ENCODE results near the gene POLE3.
A peak's percentile ranks its signal among the peaks of the same experiment; 100 is the strongest.
"Not testable (repeated sequence)": the region's sequence is repeated elsewhere in the genome, so short reads cannot be mapped to it uniquely, and the experiment has no call there.

The POLE3 gene, protein sequence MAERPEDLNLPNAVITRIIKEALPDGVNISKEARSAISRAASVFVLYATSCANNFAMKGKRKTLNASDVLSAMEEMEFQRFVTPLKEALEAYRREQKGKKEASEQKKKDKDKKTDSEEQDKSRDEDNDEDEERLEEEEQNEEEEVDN

DNA sequence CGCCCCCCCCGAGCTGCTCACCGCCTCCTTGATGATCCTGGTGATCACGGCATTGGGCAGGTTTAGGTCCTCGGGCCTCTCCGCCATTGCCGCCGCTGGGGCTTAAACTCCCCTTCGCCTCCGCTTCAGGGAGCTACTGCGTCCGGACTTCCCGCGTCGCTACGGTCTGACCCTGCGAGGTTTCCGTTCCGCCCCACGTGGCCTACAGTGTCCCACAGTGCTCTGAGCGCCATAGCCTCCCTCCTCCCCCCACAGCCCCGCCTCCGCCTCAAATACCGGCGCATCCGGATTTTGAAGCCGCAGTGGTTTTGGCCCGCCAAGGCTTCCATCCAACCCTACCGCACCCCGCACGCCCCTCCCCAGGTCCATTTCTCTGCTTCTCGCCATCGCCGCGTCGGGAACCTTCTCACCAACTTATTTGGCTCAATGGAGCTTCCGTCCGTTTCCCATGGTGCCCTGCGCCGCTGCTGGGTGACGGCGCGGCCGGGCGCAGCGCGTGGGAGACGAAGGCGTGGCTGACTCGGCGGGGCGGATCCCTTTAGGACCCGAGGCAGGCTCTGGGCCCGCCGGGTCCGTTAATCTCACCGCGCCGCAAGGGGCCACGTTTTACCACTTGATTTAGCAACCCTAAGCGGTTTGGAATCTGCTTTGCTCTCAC is at the start of gene POLE3, which contains the start of gene C9orf43:
TSS of gene POLE3 (minus strand) at position 469 of the 658 bp plus-strand sequence. CDS start at position 87, 382 bp downstream.
TSS of gene C9orf43 (plus strand) at position 541 of the 658 bp plus-strand sequence. CDS start 2,747 bp downstream, outside the sequence.
- peak; percentile 87 to 91 for DNase-seq (ENCODE audit: low read depth in 2 of 2)

DNA sequence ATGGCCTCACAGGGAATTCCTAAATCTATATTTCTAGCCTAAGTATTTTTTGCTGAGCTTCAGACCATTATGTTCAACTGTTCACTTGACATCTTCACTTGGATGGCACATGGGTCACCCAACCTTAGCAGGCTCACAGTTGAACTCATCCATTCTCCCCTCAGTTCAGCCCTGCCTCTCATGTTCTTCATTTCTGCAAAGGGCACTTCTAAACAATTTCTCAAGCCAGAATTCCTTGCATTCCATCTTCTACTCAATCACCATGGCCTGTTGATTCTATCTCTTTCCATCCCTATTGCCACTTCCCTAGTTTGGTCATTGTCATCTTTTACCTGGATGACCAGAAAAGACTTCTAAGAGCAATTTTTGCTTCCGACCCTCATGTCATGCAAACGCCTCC is 45.8 kb upstream of the POLE3 start:
- no peak for DNase-seq (ENCODE audit: low read depth in 2 of 2)

DNA sequence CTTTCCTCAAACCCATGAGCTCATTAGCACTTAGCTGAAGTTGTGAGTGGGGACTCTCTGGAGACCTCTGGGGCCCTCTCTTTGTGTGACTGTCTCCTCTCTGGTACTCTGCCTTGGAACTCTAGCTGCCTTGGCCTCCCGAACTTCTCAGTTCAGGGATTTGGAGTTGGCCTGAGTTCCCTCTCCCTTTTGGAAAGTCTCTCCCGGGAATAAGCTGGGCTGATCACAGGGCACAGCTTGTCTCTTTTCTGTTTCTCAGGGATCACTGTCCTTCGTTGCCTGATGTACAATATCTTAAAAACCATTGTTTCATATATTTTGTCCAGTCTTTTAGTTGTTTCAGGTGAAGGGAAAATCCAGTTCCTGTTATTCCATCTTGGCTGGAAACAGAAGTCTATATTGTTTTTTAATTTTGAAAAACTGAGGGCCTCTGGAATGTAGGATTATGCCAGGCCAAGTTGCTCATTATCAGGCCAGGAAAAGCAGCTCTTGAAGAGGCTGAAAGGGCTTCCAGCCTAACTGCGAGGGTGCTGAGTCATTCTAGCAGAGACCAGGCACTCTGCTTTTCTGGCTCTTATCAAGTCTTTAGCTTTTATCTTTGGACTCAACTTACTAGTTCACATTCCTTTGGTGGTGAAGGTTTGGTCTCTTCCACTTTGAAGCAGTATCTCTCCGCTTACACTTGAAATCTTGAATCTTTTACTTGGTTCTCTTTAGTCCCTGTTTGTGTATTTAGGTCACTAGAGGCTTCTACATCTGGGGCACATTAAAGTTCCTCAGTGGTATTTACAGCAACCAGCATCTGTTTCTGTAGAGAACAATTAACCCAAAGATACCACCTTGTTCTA is 44.7 kb upstream of the POLE3 start:
- DNase-seq (ENCODE audit: low read depth in 2 of 2), result no peak

DNA sequence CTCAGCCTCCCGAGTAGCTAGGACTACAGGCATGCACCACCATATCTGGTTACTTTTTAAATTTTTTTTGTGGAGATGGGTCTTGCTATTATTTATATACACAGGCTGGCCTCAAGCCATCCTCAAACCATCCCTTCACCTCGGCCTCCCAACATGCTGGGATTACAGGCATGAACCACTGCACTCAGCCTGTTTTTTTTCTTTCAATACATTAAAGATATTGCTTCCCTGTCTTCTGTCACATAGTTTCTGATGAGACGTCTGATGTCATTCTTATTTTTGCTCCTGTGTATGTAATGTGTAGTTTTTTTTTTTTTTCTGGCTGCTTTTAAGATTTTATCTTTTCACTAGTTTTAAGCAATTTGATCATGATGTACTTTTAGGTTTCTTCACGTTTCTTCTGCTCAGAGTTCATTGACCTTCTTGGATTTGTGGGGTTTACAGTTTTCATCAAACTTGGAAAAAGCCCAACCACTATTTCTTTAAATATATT is 41.7 kb upstream of the POLE3 start:
- no peak for DNase-seq (ENCODE audit: low read depth in 2 of 2)

DNA sequence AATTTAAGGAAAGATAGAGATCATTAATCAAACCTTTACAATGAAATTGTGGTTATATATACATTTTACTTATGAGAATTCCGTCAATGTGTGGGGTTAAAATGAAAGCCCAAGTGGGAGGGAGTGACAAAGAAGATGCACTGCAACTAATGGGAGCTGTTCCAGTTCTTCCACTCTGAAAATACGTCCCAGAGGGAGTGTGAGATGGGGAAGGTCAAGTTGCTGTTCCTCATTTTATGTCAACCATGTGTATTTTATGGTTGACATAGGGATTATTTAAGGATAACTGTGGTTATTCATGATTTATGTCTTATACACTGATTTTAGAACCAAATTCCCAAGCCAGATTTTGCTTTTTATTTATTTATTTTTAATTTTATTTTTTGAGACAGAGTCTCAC is 38.9 kb upstream of the POLE3 start:
- DNase-seq (ENCODE audit: low read depth in 2 of 2), result no peak

DNA sequence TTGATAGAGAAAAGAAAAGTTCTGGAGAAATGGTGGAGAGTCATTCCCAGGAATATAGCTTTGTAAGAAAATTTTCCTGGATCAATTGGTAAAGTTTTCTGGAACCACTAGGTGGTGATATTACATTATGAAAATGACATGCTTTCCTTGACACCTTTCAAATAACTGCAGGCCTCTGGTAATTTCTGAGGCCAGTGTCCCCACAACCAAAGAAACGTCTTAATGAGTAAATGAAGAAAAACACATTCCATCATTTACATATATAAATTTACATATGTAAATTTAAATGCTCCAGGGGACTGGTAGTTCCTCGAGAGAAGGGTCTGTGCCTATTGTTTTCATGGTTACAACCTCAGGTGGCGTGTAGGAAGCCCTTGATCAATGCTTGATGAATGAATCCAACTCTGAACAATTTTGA is 35.9 kb upstream of the POLE3 start:
- no peak for DNase-seq (ENCODE audit: low read depth in 2 of 2)

DNA sequence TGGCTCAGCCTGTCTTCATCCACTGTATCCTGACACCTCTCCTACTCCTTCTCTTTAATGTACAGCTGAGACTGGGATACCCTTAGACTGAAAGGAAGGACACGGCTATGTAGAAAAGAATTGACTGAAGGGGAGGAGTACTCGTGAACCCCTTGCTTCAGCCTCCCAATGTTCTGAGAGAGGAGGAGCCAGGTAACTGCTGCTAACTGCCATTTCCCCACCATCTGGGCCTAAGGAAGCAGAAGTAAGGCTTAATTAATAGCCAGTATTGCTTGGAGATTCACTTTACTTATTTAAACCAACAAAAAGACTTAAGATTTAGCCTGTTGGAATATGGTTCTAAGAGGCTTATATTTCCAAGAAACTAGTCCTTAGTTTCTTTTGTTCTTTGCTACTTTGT is 34.3 kb upstream of the POLE3 start:
- no peak for DNase-seq (ENCODE audit: low read depth in 2 of 2)

DNA sequence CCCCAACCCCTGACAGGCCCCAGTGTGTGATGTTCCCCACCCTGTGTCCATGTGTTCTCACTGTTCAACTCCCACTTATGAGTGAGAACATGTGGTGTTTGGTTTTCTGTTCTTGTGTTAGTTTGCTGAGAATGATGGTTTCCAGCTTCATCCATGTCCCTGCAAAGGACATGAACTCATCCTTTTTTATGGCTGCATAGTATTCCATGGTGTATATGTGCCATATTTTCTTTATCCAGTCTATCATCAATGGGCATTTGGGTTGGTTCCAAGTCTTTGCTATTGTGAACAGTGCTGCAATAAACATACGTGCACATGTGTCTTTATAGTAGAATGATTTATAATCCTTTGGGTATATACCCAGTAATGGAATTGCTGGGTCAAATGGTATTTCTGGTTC is 27.2 kb upstream of the POLE3 start:
- DNase-seq (ENCODE audit: low read depth in 2 of 2), result not testable (repeated sequence)

DNA sequence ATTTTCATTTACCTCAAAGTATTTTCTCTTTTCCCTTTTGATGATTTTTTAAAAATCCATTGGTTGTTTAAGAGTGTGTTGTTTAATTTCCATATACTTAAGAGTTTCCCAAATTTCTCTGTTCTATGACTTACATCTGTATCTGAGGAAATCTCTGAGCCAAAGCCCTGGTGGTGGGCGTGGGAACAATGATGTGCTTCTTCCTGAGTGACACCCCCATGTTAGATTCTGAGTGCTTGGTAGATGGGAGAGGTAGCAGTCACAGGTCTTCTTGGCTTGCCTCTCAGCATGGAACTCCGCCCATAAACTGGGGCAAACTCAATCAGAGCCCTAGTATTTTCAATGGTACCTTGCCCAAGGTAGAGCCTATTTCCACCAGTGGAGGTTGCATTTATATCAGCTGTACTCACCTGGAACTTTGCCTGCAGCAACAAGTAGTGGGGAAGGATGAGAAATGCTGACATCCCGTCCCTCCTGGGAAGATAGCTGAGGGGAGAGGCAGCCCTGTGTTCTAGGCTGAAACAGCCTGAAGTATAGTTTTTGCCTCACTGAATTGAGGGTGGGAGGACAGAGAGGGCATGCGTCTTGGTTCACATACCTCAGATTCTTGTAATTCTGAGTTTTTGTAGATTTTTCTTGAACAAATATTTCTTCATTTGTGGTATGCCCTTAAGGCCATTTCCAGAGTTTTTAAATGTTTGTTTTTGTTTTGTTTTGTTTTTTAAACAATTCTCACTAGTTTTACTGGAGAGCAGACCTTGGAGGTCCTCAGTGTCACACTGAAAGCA is 26.4 kb upstream of the POLE3 start:
- DNase-seq (ENCODE audit: low read depth in 2 of 2), result no peak

DNA sequence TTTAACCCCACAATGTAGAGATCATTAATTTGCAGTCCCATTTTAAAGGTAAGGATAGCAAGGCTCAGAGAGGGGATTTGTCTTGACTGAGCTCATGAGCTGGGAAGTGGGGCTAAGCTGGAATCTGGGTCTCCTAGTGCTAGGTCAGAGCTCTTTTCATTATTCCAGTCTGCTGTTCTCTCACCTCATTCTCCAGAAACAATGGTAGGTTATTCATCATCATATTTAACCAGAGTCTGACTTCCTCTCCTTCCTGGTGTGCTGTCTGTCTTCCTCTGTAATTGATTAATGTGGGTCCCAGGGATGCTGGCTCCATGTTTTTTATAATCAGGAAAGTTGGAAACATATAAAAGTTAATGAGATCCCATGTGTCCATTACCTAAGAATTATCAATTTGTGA is 20.7 kb upstream of the POLE3 start:
- no peak for DNase-seq (ENCODE audit: low read depth in 2 of 2)

DNA sequence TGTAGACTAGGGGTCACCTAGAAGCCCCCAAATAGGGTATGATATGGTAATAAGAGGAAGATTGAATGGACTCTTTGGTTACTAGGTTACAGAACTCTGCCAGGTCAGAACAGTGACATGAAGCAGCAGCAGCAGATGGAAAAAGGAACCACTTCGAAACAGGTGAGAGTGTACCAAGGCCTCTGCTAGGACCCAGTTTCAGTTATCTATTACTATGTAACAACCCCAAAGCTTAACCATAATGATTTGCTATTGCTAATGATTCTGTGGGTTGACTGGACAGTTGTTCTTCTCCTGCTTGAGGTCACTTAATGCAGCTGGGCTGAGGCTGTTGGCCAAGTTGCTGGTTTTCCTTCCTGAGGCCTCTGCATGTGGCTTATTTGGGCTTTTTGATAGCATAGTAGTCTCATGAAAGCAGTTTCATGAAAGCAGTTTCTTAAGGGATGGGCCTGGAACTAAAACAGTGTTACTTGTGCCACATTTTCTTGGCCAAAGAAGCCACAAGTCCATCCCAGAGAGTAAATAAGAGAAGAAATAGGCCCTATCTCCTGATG is 17.7 kb upstream of the POLE3 start:
- DNase-seq (ENCODE audit: low read depth in 2 of 2), result no peak

DNA sequence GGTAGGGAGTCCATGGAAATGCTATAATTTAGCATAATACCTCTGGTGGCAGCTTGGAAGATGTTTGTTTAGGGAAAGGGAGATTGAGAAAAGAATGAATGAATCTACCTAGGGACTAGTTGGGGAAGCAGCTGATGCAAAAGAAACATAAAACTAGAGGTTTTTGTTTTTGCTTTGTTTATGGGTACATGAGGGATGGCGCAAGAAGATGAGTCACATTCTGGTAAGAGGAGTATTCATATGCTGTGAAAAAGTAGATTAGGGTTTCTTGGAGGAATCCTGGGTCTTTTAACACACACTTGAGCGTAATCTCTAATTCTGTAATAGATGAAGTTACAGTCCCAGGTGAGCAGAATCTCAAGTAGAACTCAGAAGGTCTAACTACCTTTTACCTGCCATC is 17.2 kb upstream of the POLE3 start:
- no peak for DNase-seq (ENCODE audit: low read depth in 2 of 2)

DNA sequence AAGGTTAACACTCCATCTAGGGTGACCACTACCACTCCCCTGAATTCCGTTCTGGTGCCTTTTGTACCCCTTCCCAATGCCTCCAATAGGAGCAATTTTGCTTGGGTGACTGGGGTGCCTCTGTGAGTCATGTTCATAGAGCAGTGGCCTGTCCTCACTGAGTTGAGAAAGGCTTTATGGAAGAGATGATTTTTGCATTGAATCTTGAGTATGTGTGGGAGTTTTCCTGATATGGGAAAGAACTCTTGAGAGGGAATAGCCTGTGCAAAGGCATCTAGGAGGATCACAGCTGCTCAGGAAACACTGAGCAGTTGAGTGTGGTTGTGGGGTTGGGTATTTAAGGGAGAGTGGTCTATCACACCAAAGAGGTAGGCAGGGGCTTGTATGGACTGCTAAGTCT is 16.2 kb upstream of the POLE3 start:
- DNase-seq (ENCODE audit: low read depth in 2 of 2), result no peak

DNA sequence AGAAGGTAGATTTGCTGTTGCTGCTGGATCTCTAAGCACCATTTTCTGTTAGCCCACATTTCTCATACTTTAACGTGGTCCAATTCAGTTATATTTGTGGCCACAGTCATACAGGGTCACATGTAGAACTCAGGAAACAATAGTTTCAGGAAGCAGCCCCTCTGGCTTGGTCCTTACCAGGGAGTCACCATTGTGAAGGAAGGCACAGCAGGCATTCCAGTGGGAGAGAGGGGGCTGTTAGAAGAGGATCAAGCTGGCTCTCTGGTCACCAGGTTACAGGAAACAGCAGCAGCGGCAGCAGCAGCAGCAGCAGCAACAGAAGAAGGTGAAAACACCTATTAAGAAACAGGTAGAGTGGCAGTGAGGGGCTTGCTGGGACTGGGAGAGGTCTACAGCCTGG is 14.6 kb upstream of the POLE3 start:
- DNase-seq (ENCODE audit: low read depth in 2 of 2), result no peak

DNA sequence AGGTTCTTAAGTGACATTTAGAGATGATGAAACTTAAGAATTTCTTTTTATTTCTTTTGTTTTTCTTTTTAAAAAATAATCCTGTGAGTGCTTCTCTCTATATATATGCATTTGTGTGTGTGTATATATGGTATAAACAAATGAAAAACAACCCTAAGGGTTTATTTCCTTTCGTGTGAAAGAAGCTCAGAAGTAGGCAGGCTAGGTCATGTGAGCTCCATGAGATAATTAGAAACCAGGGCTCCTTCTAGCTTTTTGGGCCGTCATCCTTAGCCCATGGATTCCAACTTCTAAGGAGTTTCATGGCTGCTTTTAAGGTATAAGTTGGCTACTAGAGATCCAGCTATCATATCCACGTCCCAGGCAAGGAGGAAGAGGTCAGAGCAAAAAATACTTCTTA is 11.3 kb upstream of the POLE3 start:
- no peak for DNase-seq (ENCODE audit: low read depth in 2 of 2)

DNA sequence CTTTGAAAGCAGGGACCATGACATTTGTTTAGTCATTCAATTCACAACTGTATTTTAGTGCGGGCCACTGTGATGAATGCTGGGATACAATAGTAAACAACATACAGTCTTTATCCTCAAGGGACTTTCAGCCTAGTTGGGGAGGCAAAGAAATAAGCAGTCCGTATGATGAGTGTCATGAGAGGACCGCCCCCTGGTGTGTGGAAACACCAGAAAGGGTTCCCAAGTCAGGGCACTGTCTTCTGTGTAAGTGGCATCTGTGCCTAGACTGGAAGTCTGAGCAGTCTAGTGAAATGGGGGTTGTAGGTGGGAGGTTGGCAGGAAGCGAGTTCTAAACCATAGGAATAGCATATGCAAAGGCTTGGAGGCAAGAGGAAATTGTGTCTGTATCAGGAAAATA is 6.9 kb upstream of the POLE3 start:
- no peak for DNase-seq (ENCODE audit: low read depth in 2 of 2)

DNA sequence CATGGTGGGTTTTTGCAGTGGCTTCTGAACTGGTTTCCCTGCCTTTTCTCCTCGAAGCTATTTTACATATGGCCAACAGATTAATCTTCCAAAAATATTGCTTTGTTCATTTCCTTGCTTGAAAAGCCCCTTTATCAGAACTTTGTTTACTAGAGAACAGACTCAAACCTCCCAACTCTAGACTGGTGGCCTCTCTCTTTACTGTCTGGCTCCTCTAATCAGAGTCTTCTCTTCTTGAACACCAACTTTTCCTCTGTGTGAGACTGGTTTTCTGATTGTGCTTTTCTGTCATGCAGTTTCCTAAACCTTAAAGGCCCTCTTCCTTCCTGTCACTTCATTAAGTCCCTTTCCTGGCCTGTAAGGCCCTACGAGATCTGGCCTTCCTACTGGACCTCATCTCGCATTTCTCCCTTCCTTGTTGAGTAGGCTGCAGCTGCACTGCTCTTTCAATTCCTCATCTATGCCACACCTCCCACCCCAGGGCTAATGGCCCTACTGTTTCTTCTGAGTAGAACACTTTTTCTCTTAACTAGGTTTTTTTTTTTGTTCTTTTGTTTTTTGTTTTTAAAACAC is 5.8 kb upstream of the POLE3 start:
- DNase-seq (ENCODE audit: low read depth in 2 of 2), result no peak

DNA sequence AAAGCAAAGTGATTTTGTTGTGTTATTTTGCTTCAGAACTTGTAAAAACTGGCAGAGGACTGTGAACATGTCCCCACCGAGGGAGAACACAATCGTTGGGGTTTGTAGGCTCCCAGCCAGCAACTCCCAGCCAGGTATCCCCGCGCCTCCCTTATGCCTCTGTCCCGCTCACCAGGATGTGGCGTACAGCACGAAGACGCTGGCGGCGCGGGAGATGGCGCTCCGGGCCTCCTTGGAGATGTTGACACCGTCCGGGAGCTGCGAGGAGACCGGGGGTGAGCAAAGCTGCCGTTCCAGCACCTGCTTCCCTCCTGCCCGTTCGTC is 630 bp downstream of the POLE3 start:
- no peak for DNase-seq (ENCODE audit: low read depth in 2 of 2)

DNA sequence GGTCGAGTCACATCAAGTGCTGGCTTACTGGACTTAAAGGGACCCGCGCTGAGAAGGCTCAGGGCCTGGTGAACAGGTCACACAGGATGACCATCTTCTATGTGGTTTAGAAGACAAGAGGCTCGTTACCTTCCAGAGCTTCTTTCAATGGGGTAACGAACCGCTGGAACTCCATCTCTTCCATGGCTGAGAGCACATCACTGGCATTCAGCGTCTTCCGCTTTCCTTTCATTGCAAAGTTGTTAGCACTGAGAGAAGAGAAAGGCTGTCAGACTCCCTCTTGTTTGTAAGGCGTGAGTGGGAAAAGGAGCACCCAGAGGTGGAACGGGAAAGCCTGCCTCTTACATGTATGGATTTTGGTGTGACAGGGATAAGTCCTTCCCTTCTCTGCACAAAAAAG is 994 bp downstream of the POLE3 start:
- DNase-seq (ENCODE audit: low read depth in 2 of 2), result no peak

DNA sequence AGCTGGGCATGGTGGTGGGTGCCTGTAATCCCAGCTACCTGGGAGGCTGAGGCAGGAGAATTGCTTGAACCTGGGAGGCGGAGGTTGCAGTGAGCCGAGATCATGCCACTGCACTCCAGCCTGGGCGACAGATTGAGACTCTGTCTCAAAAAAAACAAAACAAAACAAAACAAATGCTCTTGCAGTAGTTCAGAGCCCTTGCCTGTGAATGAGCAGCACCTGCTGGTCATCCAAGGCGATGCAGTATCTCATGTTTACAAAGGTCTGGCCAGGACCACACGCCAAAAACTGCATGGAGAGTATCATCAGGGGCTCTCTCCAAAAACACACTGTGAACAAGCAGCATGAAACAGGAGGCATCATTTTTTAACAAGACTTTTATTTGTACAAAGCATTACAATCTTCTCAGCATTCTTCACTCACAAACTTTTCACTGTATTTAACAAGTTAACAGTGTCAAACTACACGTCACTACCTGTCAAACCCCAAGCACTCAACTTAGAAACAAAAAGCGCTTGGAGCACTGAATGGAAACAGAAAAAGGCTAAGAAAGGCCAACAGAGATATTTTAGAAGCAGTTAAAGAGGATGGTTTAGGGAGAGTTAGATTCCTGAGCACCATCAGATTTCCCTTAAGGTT is 3.5 kb downstream of the POLE3 start:
- DNase-seq (ENCODE audit: low read depth in 2 of 2), result not testable (repeated sequence)

DNA sequence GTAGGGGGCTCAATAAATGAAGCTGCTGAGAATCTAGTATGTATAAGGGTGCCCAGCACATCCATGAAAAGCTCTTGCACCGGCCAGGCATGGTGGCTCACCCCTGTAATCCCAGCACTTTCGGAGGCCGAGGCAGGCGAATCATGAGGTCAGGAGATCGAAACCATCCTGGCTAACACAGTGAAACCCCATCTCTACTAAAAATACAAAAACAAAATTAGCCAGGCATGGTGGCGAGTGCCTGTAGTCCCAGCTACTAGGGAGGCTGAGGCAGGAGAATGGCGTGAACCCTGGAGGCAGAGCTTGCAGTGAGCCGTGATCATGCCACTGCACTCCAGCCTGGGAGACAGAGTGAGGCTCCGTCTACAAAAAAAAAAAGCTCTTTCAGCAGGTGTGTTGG is 4.1 kb downstream of the POLE3 start:
- DNase-seq (ENCODE audit: low read depth in 2 of 2), result not testable (repeated sequence)
